Astrocyte of the cerebellum (primary cell): Measurements from ENCODE around the gene CYB5R4.

ENCODE experiments used
- DNase-seq: peaks from one replicate; pipeline ENCODE4 v3.0.0-alpha.2; 2011; ENCODE audit warnings: low read depth
- H3K4me3 ChIP-seq: 2 replicates; pipeline ENCODE4 v1.5.1; 2011; ENCODE audit warnings: mild to moderate bottlenecking, low read depth, low read length, moderate library complexity
- CTCF ChIP-seq: IDR thresholded peaks from 2 replicates; pipeline ENCODE4 v1.5.1; 2012; ENCODE audit warnings: low read length, low read depth, moderate library complexity, mild to moderate bottlenecking; ENCODE audit errors: missing control alignments
- in situ Hi-C: cut with HindIII; loops from 2 replicates; pipeline ENCODE4 v1.10.0; 2017; ENCODE audit warnings: low sequenced_read_pairs

Gene CYB5R4

DNA sequence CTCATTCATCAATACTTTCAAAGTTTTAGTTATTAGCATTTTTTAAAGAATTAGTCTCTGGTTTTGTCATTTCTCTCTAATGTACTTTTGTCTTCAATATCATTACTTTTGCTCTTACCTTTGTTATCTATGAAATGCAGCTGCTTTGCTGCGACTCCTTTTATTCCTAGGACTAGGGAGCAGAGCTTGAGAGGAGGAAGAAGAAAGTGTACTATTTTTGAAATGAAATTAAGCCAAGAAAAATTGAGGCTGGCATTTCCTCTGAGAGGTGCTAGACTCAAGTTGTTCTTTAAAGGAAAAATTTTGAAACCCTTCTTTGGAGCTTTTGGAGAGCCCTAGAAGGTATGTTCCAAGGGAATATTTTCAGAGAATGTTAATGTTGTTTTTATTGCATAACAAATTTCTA, 125.8 kb downstream of the CYB5R4 start:
- no peak for TF ChIP-seq CTCF
- H3K4me3 ChIP-seq, result no peak overlapping the region
- no peak for DNase-seq
- in situ Hi-C loops, result no loop called here

DNA sequence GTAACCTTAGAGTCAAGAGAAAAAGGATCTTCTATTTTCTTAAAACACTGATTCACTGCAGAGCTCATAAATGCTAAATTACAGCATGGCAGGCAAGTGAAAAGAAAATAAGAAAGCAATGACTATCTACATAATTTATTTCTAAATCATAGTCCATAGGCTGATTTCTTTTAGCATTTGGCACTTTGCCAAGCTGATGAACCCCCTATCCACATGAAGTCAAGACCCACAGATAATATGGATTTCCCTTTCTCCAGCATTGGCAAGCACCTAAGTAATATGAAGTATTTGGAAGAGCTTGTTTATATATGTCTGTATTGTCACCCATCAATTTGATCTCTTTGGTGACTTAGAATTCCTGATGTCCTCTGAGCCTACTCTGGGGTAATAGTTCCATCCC, 126.2 kb downstream of the CYB5R4 start:
- in situ Hi-C loops, result no loop called here
- no peak for TF ChIP-seq CTCF
- H3K4me3 ChIP-seq, result no peak overlapping the region
- DNase-seq, result no peak

DNA sequence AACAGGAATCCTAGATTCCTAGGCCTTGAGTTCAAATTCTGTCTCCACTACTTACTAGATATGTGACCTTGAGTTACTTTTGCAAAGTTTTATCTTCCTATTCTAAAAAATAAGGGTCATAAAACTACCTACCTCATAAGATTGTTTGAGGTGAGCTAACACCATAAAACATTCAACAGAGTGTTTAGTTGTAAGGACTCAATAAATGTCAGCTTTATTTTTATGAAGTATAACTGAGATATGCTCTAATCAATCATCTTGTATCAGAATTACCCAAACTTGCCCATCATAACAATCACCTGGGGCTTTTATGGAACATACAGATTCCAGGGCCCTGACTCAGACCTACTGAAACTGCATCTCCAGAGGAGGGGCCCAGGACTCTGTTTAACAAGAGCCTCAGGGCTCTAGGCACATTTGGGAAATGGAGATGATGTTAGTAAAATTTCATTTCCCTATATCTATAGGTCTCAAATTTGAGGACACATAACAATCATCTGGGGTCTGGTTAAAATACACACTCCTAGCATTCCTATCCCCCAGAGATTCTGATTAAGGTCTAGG, 138.6 kb downstream of the CYB5R4 start:
- no peak for TF ChIP-seq CTCF
- DNase-seq, result no peak
- in situ Hi-C loops, result no loop called here
- no peak overlapping the region for H3K4me3 ChIP-seq

DNA sequence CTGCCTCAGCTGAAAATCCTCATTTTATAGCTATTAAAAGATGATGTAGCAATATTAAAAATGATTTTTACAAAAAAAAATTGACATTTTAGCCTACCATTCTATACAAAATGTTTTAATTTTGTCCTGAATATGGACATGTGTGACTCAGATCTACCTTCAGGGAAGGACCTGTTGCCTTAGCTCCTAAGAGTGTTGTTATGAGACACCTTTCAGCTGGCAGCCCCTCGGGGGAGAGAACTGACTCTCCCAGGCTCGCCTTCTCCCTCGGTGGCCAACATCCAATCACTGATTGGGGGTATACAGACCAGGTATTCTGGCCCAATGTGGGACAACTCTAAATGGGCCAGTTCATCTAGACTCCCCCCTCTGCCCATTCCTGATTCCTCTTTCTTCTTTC, 141.6 kb downstream of the CYB5R4 start:
- no peak overlapping the region for H3K4me3 ChIP-seq
- TF ChIP-seq CTCF, result no peak
- in situ Hi-C loops, result no loop called here
- no peak for DNase-seq

- no peak overlapping the region for H3K4me3 ChIP-seq
- no peak for DNase-seq
- in situ Hi-C loops, result no loop called here
- no peak for TF ChIP-seq CTCF
Measured at GRCh38 chr6:84002226-84002625, 142.7 kb downstream of the CYB5R4 start.

DNA sequence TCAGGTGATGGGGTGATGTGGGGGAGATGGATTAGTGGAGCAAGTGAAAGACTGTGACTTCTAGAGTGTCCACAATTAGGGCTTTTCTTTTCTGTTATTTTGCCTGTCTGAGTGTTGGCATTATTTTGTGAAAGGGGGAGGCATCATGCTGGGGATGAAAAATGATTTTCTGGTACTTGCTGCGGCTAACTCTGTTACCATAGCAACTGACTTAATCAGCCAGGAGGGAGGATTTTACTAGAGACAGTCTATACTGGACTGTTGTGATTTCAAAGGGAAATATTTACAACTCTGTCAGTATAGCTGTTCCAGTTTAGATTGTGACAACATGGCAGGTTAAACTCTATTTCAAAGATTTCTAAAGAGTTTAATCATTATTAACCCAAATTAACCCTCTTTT, 143.6 kb downstream of the CYB5R4 start:
- DNase-seq, result no peak
- in situ Hi-C loops, result no loop called here
- TF ChIP-seq CTCF, result no peak
- H3K4me3 ChIP-seq, result no peak overlapping the region

GRCh38 chr6:84003654-84004053, 144.2 kb downstream of the CYB5R4 start:
- in situ Hi-C loops, result no loop called here
- no peak overlapping the region for H3K4me3 ChIP-seq
- no peak for DNase-seq
- no peak for TF ChIP-seq CTCF
